Suprapubic skin (tissue), 3 donors: ENCODE data around the gene CHST12.

ENCODE experiments used
- CTCF ChIP-seq, 2 donors: fragments of 200-600 bp in 1 of 2; fragments of 450-650 bp in 1 of 2; sonication (generic) in 1 of 2; IDR thresholded peaks; one replicate each; pipeline ENCODE4 v1.5.1; 2016 to 2019; ENCODE audit warnings: antibody characterized with exemption in 2 of 2, mild to moderate bottlenecking in 1 of 2, moderate library complexity in 1 of 2
- POLR2AphosphoS5 ChIP-seq, 3 donors: sonication (generic); formaldehyde crosslinking; IDR thresholded peaks; one replicate each; pipeline ENCODE4 v1.6.1; 2017; ENCODE audit warnings: antibody characterized with exemption in 3 of 3

DNA sequence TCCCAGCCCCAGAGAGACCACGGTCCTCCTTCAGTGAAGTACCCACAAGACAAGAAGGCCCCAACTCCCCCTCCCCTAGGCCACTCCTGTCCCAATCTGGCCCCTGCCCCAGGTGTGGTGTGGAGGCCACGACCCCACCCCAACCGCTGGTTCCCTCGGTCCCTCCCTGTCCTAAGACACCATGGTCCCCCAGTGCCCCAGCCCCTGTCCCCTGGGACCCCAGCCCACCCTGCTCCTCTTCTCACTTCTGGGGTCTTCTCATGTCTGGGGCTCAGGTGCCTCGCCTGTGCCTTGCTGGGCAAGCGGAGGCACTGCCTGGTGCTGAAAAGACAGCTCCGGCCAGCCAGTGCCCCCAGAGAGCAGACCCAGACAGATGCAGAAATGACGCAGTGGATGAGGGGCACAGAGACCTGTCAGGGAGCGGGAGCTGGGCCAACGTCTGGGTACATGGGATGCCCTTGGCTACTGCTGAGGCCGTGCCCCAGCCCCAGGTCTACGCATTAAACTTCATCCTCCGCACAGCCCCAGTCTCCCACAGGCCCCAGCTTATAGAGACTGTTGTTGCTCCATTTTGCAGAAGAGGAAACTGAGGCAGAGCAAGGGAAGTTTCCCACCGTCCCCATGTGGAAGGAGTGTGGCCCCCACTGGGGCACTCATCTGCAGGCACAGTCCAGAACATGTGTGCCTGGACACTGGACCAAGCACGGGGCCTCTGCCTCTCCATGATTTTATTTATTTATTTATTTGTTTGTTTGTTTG, 58.0 kb downstream of the CHST12 start:
- TF ChIP-seq CTCF (IDR thresholded peaks at IDR 0.05) (no peak), POLR2AphosphoS5 (IDR thresholded peaks at IDR 0.05) (no peak)
